COLO668 (cell line): Measurements from ENCODE around the gene ENPEP.
"Not testable (repeated sequence)": the region's sequence is repeated elsewhere in the genome, so short reads cannot be mapped to it uniquely, and the experiment has no call there.

Experiments
- DNase-seq: peaks from one replicate; lab custom pipeline; 2025; ENCODE audit not compliant: unreplicated experiment; lab: John Stamatoyannopoulos, UW

The ENPEP gene

DNA sequence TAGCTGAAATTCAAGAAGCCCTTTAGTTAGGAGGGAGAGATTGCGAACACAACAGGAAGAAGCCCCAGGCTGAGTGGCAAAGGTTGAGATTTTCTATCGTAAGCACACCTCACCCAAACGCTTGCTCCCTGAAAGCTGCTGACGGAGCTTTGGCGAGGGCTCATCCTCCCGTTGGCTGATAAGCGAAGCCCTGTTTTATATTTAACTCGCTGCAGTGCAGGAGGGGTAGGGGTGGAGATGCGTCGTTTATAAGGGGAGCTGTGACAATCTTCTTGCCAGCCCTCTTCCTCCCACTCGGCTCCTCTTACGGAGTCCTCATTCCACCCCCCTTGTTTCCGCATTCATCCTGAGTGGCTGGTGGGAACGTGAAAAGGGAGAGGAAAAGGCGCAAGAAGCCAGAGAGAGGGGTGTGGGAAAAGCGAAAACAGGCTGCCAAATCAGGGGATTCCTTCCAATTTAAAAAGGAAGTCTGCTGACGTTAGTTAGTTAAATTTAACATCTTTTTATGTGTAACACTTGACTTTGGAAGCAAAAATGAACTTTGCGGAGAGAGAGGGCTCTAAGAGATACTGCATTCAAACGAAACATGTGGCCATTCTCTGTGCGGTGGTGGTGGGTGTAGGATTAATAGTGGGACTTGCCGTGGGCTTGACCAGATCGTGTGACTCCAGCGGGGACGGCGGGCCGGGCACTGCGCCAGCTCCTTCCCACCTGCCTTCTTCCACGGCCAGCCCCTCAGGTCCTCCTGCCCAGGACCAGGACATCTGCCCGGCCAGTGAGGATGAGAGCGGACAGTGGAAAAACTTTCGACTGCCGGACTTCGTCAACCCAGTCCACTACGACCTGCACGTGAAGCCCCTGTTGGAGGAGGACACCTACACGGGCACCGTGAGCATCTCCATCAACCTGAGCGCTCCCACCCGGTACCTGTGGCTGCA is at the start of gene ENPEP:
ENPEP (plus strand) TSS at position 275 of the 938 bp plus-strand sequence; CDS start at position 535, 260 bp downstream.
- DNase-seq, result no peak

- not testable (repeated sequence) for DNase-seq
Measured at GRCh38 chr4:110431805-110432204, 44.1 kb upstream of the ENPEP start.

DNA sequence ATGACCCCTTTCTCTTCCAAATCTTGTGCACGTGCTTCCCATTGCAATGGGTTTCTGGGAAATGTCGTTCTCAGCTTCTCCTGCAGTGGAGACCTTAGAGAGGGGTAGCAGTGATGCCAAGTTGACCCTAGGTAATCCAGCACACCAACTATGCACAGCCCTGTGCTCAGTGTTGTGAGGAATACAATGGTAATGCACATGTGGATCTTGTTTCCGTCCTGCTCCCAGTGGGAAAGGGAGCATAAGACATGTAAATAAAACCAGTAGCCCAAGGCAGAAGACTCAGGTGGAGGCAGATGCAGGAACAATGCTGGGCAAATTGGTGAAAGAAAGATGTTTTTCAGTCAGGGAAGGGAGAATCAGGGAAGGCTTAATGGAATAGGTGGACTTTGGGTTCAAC is 38.7 kb upstream of the ENPEP start:
- not testable (repeated sequence) for DNase-seq

GRCh38 chr4:110439209-110439608 is 36.7 kb upstream of the ENPEP start:
- DNase-seq, result not testable (repeated sequence)

- no peak for DNase-seq
Measured at GRCh38 chr4:110442309-110442708, 33.6 kb upstream of the ENPEP start.

DNA sequence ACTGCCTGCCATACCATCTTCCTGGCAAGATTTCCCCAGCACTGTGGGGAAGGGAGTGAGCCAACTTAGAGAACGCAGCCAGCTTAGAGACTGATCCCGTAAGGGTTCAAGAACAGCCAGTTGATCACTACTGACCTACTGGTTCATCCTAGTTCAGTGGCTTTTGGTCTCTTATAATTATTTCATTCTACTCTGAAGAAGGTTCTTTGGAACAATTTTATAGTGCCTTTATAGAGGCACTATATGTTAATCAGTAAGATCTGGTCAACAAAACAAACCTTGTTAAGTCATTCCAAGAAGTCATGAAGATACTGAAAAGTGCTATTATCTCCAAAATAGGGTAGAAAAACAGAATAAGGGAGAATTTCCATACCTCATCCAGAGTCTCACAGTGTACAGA is 33.2 kb upstream of the ENPEP start:
- DNase-seq, result no peak

DNA sequence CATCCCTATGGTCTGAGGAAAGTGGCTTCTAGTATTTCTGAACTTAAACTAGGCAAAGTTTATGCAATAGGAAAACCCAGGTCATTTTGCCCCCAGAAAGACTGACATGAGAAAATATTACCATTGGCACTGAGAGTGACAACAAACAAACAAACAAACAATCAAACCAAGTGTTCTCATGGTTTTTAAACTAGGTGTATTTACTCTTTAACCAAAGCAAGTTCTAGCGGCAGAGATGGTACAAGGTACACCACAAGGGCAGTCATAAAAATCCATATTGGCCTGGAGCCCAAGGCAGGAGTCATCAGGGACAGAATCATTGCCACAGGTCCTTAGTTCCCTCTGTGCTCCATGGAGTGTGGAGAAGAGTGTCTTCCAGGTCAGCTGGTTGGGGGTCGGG is 26.0 kb upstream of the ENPEP start:
- DNase-seq, result no peak

DNA sequence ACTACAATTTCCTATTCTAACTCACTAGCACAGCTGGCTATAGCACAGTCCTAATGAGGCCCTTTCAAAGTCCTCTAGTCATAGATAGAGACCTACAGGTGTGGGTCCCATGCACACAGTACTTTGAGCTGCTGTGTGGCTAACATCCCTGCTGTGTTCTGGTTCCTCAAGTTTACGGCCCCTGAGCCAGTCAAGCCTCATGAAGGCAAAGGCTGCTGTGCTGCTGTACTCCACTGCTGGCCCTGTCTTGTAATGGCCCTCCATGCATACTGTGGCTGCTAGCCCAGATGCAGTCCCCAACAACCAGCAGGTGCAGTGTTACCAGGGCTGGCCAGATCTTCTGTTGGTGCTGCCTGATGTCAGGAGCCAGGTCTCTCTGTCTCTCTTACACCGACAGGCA is 23.4 kb upstream of the ENPEP start:
- no peak for DNase-seq

GRCh38 chr4:110454441-110454840 is 21.5 kb upstream of the ENPEP start:
- no peak for DNase-seq

GRCh38 chr4:110458494-110459266 is 17.3 kb upstream of the ENPEP start:
- no peak for DNase-seq

DNA sequence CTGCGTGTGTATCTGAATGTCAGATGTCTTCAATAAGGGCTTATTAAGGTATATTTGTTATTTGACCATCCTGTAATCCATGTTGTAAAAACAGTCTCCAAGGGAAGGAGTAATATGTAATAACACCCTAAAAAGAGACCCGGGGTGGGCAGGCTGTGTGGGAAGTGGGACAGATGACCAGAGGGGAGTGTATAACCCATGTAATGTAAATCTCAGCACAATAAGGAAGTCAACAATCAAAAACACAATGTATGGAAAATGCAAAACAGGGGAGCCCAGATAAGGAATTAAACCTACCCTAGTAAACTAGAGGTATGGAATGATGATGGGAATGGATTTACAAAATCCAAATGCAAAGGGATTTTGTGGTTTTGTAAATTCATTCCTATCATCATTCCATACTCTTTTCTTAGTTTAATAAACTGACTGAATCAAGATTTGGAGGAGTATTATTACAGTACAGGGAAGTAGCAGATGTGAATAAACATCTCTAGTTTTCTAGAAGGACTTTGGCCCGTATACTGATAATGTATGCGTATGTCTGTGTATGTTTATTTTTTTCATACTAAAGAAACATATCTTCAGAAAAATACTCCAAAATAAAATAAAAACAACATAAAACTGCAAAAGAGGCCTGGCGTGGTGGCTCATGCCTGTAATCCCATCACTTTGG is 15.7 kb upstream of the ENPEP start:
- no peak for DNase-seq

GRCh38 chr4:110467400-110467799 is 8.6 kb upstream of the ENPEP start:
- DNase-seq, result no peak

- DNase-seq, result no peak
Measured at GRCh38 chr4:110472583-110473329, 3.2 kb upstream of the ENPEP start.

DNA sequence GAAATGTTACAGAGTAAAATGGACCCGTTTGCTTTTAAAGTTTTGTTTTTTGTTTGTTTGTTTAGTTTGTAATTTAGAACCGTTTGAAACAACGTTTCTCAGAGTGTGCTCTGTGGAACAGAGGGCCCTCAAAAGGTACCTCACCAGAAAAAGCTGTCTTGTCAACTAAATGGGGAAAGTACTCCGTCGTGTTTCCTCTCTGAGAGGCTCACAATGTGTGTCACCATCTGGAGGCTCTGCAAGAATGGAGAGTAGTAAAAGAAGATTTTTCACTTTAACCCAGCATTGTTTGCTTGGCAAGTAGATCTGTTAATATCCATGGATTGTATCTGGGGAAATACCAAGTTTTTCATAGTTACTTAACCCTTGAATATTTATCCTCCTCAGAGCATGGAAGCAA is 1.5 kb upstream of the ENPEP start:
- no peak for DNase-seq

- DNase-seq, result not testable (repeated sequence)
Measured at GRCh38 chr4:110475080-110475479, 875 bp upstream of the ENPEP start.

DNA sequence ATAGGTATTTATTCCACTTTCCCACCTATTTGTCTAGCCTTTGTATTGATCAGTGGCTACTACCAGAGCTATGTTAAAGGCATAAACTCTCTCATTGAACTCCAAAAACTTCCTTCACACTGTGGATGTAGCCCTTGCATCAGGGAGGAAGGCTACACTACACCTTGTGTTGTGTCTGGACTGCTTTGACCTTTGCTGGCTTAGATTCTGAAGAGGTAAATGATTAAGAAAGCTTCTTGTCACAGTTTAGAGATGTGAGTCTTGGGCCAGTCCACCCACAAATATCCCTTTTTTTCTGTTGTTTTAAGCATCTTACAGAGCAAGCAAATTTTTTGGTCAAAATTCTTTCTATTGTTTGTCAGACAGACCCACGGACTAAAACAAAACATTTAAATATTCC is 1.9 kb downstream of the ENPEP start:
- no peak for DNase-seq

DNA sequence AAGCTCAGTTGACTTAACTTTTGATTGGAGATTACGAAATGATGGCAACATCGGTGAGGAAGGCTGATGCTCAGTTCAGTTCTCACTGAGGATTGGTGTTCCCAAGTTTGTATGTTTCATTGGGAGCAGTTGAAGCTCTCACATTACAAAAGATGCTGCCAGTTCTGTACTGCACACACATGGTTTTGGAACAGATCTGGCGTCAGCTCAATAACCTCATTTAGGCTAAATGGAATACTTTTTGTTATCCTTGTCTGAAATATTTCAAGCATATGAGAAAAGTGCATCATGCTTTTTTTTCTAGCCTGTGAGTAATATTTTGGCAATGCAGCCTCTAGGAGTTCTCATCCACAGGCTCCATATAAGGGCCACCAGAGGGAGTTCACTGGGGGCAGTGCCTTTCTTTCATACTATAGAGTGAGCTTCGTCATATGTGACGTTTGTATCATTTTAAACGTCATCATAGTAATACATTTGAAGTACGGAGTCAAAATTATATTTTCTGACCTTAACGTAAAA is 4.1 kb downstream of the ENPEP start:
- no peak for DNase-seq

DNA sequence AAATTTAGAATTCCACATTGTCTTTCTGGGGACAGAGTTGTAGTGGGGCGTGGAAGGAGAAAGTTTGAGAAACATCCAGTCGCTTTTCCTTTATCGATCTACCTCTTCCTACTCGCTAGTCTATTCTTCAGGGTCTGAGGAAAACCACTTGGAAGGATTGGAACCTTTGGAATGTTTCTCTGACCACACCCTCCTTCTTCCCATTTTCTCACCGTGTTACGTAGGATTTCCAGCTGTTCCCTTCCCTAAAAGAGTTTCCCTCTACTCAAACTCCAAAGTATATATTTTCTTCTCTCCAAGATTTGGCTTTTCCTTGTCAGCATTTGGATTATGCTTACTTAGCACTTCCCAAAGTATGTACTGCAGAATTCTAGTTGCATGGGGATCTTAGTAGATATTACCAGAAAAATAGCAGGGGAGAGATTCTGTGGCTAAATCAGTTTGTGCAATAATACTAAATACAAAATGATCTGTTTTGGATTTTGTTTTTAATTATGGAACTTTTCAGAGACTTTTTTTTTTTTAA is 4.9 kb downstream of the ENPEP start:
- DNase-seq, result no peak

DNA sequence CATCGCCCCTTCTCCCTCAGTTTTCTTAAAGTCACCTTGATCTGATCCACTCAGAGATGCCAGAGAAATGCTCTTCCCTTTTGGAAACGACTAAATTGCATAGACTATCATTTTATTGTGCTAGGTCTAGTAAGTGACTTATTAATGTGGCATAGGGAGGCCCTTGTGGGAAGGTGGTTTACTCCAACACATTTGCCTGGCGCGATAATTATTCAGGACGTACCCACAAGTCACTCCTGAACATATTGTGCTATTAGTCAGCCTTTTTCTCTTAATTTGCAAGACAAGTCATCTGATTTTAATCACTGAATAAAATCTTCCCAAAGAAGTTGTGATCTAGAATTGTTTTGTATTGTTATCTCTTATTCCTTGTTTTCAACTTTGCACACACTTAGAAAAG is 7.6 kb downstream of the ENPEP start:
- DNase-seq, result no peak

- no peak for DNase-seq
Measured at GRCh38 chr4:110484029-110484428, 8.1 kb downstream of the ENPEP start.
